ENCODE results near the gene TIGD3. TPM values are rescaled to one million over a fixed set of nuclear protein-coding genes. Genes with fewer than 3 reads are reported as not detected.

Gene TIGD3
- total RNA-seq, 4 donors from 2014 or later = not detected

- TF ChIP-seq CTCF (IDR thresholded peaks at IDR 0.05; ENCODE audit: low read depth) = no peak
Observed at GRCh38 chr11:65379698-65380459, 25.3 kb downstream of the TIGD3 start.

- TF ChIP-seq CTCF (IDR thresholded peaks at IDR 0.05; ENCODE audit: low read depth) = no peak
Observed at GRCh38 chr11:65380460-65381119, 26.0 kb downstream of the TIGD3 start.

GRCh38 chr11:65381716-65382032, 27.1 kb downstream of the TIGD3 start:
- no peak for TF ChIP-seq CTCF (IDR thresholded peaks at IDR 0.05; ENCODE audit: low read depth)

GRCh38 chr11:65382033-65382803, 27.7 kb downstream of the TIGD3 start, which contains the start of gene SLC25A45:
SLC25A45 (minus strand) TSS chr11:65382646; CDS start chr11:65381951, 695 bp downstream.
- no peak for TF ChIP-seq CTCF (IDR thresholded peaks at IDR 0.05; ENCODE audit: low read depth)

GRCh38 chr11:65382804-65383368, 28.3 kb downstream of the TIGD3 start:
- TF ChIP-seq CTCF (IDR thresholded peaks at IDR 0.05; ENCODE audit: low read depth) = no peak

- no peak for TF ChIP-seq CTCF (IDR thresholded peaks at IDR 0.05; ENCODE audit: low read depth)
Observed at GRCh38 chr11:65383778-65384177, 29.2 kb downstream of the TIGD3 start.
